Activated CD8-positive, alpha-beta T cell treated with anti-CD3 and anti-CD28 coated beads for 36 hours (primary cell): ENCODE measurements around the gene TBC1D22A. TPM values are rescaled to one million over a fixed set of nuclear protein-coding genes. Genes with fewer than 3 reads are reported as not detected.

Experiments used
- ATAC-seq: fragments of 200-7000 bp; cut with Tn5 transposase; one replicate; pipeline ENCODE4 v1.10.0; 2021; ENCODE audit warnings: mild to moderate bottlenecking, moderate library complexity
- CTCF ChIA-PET: fragments of 350-600 bp; sonication (Branson Sonifier 250); formaldehyde crosslinking; loops from one replicate; lab custom pipeline; 2021; ENCODE audit warnings: antibody characterized with exemption; lab: Charles Lee
- POLR2A ChIA-PET: fragments of 350-600 bp; sonication (Branson Sonifier 250); formaldehyde crosslinking; loops from one replicate; lab custom pipeline; 2021; ENCODE audit warnings: antibody characterized with exemption; lab: Charles Lee
- DNase-seq: peaks from one replicate; pipeline ENCODE4 v3.0.0-alpha.2; 2020
- H3K27ac Mint-ChIP-seq: one replicate; pipeline ENCODE4 v1.8.0; 2021; ENCODE audit warnings: mild to moderate bottlenecking, mixed read lengths
- H3K27me3 Mint-ChIP-seq: one replicate; pipeline ENCODE4 v1.8.0; 2021; ENCODE audit warnings: mixed read lengths
- H3K36me3 Mint-ChIP-seq: one replicate; pipeline ENCODE4 v1.8.0; 2021; ENCODE audit warnings: low read depth, mixed read lengths
- H3K4me1 Mint-ChIP-seq: one replicate; pipeline ENCODE4 v1.8.0; 2021; ENCODE audit warnings: low read depth, mixed read lengths
- H3K4me3 Mint-ChIP-seq: one replicate; pipeline ENCODE4 v1.8.0; 2021; ENCODE audit warnings: mild to moderate bottlenecking, moderate library complexity, mixed read lengths
- H3K9me3 Mint-ChIP-seq: one replicate; pipeline ENCODE4 v1.8.0; 2021; ENCODE audit warnings: mixed read lengths
- intact Hi-C: fragments of 100-400 bp; cut with micrococcal nuclease; formaldehyde crosslinking; loops from one replicate; pipeline ENCODE4 v1.10.0; 2022
- total RNA-seq, 2 experiments: library from RNA; stranded (reverse); gene quantifications; one replicate each; pipeline ENCODE4 v1.2.3, GENCODE V29; 2021
- TF ChIP-seq, protein P1 (sequence below): fragments of 200-600 bp; IDR thresholded peaks from one replicate; pipeline ENCODE4 v1.8.0; 2022; ENCODE audit warnings: antibody characterized with exemption, mild to moderate bottlenecking

Gene TBC1D22A
- total RNA-seq, 2 experiments from 2014 or later: 41.0 to 42.8 TPM

DNA sequence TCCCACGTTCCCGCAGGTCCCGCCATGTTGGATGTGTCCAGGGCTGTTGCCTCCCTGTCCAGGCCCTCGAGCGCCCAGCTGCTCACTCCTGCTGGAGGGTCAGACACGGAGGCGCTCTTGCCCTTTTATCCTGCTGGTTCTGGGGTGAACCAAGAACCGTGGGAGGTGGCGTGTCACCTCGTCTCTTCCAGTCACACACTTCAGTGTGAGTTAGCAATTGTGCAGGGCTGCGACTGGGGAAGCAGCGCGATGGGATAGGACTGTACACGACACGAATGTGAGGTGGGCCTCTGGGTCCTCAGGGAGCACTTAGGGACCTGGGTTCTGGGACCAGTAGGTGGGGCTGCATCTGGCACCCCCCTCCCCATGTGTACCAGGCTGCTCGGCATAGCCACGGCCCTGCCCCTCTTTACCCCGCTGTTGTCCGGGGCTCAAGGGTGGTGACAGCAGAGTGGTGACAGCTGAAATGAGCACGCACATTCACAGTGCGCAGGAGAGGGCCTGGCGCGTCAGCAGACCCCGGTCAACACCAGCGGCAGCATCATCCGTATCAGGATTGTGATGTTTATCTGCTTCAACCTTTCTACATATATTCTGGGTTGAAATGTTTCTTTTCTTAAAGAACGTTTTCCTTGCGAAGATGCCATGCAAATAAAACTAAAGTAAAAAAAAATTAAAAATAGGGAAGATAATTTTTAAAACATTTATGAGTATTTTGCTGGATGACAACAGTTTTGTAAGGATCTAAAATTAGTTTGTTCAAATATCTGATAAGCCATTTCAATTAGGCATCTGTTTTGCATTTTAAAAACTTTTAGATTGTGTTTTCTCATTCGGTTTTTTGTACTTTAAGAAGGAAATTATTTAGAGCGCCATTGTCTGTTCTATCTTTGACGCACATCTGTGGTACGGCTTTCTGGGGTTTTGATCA, 210.7 kb downstream of the TBC1D22A start:
- Mint-ChIP-seq H3K4me1 (peaks cover 27% of the 10 kb centered on the region), H3K36me3 (peaks cover 18% of the 10 kb centered on the region), H3K9me3 (no peaks in the 10 kb centered on the region), H3K27me3 (no peaks in the 10 kb centered on the region), H3K4me3 (no peak overlapping the region), H3K27ac (no peak overlapping the region)
- intact Hi-C loops: no loop called here
- ChIA-PET POLR2A (no interaction called here), CTCF (no interaction called here)
- ATAC-seq (no peak), DNase-seq (no peak)
- TF ChIP-seq, protein P1, sequence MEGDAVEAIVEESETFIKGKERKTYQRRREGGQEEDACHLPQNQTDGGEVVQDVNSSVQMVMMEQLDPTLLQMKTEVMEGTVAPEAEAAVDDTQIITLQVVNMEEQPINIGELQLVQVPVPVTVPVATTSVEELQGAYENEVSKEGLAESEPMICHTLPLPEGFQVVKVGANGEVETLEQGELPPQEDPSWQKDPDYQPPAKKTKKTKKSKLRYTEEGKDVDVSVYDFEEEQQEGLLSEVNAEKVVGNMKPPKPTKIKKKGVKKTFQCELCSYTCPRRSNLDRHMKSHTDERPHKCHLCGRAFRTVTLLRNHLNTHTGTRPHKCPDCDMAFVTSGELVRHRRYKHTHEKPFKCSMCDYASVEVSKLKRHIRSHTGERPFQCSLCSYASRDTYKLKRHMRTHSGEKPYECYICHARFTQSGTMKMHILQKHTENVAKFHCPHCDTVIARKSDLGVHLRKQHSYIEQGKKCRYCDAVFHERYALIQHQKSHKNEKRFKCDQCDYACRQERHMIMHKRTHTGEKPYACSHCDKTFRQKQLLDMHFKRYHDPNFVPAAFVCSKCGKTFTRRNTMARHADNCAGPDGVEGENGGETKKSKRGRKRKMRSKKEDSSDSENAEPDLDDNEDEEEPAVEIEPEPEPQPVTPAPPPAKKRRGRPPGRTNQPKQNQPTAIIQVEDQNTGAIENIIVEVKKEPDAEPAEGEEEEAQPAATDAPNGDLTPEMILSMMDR: no peak

DNA sequence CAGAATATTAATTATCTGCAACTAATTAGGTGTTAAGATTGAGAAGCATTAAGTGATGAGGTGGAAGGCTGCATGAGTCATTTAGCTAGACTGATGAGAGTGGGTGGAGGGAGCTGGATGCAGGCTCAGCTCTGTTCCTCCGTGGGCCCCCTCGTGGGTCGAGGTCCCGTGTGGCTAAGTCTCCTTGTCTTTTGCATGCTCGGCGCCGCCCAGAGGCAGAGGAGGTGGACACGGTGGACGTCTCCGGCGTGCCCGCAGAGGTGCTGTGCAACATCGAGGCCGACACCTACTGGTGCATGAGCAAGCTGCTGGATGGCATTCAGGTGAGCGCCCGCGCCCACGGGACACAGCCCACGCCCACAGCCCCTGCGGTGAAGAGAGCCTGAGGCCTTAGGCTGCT, 211.6 kb downstream of the TBC1D22A start:
- TF ChIP-seq, protein P1: no peak
- CTCF ChIA-PET: no interaction called here
- no peak overlapping the region for H3K4me3 Mint-ChIP-seq
- intact Hi-C loops: no loop called here
- DNase-seq: no peak
- peaks cover 22% of the 10 kb centered on the region for H3K4me1 Mint-ChIP-seq
- no peaks in the 10 kb centered on the region for H3K27me3 Mint-ChIP-seq
- H3K36me3 Mint-ChIP-seq: peaks cover 19% of the 10 kb centered on the region
- no peak overlapping the region for H3K27ac Mint-ChIP-seq
- POLR2A ChIA-PET: no interaction called here
- no peak for ATAC-seq
- no peaks in the 10 kb centered on the region for H3K9me3 Mint-ChIP-seq

DNA sequence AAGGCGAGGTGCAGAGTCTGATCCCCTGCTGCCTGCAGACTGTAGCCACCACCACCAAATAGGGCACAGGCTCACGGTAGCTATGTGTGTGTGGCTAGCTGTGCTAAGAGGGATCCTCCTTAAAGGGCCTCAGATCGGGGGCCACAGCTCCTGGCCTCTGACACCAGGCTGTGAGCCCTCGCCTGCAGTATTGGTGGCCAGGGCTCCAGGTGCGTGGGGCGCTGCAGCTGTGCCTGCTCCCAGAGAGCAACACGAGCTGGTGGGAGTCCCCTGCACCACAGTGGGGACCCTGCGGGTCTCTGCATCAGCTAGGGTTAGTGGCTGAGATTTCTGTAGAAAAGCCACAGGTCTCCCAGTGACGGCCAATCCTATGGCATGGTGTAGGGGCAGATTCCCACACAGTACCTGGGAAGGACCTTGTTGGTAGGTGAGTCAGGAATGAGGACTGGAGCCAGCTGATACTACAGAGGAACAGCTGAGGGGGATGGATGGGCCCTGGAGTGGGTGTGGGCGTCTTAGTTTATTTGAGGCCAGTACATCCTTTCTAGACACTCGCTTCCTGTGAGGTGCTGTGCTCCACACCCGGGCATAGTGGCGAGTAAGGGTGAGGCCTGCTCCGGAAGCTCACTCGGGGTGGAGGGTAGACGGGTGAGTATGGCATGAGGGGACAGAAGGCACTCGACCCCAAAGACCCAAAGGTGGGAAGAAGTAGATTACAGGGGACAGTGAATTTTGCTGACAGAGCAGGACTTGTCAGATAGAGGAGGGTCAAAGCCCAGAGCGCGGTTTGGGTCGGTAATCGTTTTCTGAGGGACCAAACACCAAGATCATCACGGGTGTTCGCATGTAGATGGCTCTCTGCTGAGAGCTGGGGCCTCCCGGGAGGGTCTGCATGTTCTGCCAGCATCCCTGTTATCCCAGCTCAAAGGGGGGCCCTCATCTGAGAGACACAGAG, 212.5 kb downstream of the TBC1D22A start:
- H3K9me3 Mint-ChIP-seq: no peaks in the 10 kb centered on the region
- POLR2A ChIA-PET: no interaction called here
- no peak overlapping the region for H3K4me3 Mint-ChIP-seq
- ATAC-seq (no peak), DNase-seq (no peak)
- no peaks in the 10 kb centered on the region for H3K27me3 Mint-ChIP-seq
- TF ChIP-seq, protein P1: no peak
- CTCF ChIA-PET: no interaction called here
- peaks cover 13% of the 10 kb centered on the region for H3K4me1 Mint-ChIP-seq
- peaks cover 26% of the 10 kb centered on the region for H3K36me3 Mint-ChIP-seq
- intact Hi-C loops: no loop called here
- H3K27ac Mint-ChIP-seq: no peak overlapping the region

DNA sequence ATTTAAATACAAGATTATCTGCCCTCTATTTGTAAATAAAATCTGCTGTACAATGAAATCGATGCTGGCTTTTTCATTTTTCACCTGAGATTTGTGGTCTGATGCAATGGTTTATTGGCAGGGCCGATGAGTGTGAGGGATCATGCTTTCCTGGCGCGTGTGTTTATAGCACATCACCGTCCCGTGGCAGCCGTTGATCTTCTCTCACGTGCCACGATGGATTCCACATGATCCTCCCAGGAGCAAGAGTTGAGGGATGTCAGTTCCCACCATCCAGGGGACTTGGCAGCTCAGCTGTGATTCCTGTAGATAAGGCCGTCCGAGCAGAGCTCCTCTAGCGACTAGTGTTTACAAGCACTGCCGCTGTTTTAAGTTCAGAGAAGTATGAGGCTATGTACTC, 213.7 kb downstream of the TBC1D22A start:
- no peaks in the 10 kb centered on the region for H3K27me3 Mint-ChIP-seq
- H3K36me3 Mint-ChIP-seq: peaks cover 27% of the 10 kb centered on the region
- TF ChIP-seq, protein P1: no peak
- no peak overlapping the region for H3K4me3 Mint-ChIP-seq
- ChIA-PET POLR2A (no interaction called here), CTCF (no interaction called here)
- intact Hi-C loops: no loop called here
- no peak for DNase-seq
- no peak overlapping the region for H3K27ac Mint-ChIP-seq
- H3K4me1 Mint-ChIP-seq: peaks cover 3% of the 10 kb centered on the region
- ATAC-seq: no peak
- no peaks in the 10 kb centered on the region for H3K9me3 Mint-ChIP-seq
